UCSD-AML1 (cell line): ENCODE data around the gene SUPT3H.

Source experiments
- DNase-seq: peaks from one replicate; lab custom pipeline; 2025; ENCODE audit not compliant: unreplicated experiment; lab: John Stamatoyannopoulos, UW

The SUPT3H gene

DNA sequence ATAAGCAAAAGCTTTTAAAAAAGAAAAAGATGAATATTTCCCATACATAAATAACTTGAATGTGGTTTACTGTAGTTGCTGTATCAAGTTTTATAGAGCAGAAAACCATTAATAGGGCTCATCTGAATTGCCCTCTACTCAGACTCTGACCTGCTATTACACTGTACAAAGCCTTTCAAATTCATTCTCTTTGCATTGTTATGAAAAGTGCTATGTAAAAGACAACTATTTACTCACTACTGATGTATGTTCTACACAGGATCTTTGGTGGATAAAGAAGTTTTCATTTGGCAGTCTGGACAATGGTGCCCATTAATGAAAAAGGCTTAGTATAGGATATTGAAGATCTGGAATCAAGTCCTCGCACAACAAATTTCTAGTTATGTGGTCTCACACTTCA lies 248.7 kb downstream of the SUPT3H start:
- DNase-seq = no peak

DNA sequence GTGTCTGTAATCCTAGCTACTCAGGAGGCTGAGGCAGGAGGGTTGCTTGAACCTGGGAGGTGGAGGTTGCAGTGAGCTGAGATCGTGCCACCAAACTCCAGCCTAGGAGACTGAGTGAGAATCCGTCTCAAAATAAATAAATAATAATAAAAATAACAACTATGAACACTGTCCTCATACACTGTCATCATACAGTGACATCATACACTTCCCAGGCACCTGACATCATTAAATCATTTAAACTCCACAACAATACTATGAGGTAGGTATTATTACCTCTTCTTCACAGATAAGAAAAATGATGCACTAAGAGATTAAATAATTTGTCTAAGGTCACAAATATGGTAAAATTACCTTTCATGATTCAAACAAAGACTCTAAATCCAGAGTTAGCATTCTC lies 250.5 kb downstream of the SUPT3H start:
- no peak for DNase-seq

DNA sequence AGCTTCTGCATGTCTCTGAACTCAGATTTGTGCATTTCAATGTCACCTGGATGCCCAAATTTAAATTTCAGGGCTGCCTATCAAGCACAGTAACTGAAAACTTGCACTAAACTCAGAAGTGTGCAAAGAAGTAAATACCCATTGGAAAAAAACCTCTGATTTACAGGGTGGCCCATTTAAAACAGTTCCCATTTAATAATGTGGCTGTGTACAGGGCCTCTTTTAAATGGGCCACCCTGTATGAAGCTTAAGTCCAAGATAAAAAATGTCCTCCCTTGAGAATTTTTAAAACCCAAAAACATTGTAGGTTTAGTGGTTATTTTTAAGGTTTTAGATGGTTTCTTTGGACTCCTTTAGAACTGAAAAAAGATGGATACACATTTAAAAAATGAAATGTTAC lies 251.7 kb downstream of the SUPT3H start:
- no peak for DNase-seq

DNA sequence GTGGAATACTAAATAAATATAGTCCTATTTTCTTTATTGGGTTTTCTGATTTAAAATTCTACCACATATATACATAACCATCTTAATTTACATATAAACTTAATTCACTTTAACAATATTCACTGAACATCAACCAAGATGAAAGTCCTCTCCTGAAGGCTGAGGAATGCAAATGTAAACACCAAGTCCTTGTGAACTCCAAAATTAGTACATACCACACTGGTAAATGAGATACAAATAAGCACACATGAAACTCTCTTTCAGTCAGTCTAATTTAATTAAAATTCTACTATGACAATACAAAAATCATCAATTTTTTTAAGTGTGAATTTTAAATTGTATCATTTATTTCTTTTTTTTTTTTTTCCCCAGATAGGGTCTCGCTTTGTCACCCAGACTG lies 254.7 kb downstream of the SUPT3H start:
- no peak for DNase-seq

DNA sequence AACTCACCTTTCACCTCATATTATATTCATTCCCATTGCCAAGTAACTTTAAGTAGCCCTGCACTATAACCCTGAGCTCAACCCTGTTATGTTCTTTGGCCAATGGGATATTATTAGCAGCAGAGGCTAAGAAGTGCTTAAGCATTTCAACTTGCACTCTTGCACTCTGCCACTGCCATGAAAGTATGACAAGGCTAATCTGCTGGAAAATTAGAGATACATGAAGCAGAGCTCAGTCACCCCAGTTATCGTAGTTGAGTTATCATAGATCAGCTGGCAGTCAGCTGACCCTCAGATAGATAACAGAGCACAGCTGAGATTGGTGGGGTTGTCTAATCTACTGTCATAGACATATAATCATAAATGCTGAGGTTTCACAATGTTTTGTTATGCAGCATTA lies 259.0 kb downstream of the SUPT3H start:
- no peak for DNase-seq

DNA sequence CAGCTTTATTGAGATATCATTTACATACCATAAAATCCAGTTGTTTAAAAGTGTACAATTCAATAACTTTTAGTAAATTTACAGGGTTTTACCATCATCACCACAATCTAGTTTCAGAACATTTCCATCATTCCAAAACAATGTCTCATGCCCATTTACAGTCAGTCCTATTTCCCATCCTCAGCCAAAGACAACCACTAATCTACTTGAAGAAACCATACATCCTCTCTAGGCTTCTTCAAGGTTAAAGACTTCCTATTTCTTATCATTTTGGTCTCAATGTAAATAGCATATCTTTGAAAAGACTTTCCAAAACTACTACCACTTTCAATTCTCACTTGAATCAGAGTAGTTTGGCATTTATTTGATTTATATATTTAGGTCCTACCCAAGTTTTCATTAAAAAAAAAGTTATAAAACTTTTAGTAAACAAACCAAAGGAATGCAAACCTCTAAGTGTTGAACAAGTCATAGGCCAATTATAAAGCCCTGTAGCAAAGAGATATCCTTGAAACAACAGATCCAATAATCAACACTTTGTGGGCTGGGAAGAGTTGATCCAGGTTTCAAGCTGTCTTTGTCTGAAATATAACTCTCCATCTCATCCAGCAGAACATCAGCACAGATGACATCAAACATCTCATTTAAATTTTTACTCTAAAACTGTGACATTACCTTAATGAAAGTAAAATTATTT lies 260.9 kb downstream of the SUPT3H start:
- no peak for DNase-seq

DNA sequence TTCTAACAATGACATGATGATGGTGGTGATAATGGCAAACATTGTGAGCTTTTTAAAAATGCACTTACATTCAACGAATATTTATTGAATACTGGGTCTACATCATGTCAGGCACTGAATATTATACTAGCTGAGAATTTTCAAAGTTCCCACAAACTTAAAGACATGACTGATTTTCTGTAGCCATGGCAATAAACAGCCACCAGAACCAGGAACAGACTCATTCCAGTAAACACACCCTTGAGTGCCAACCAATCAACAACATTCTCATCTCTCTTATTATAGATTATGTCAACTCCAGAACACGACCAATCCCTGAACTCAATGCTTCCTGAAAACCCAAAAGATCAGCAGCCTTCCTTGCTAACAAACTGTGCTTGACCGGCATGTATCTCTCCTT lies 262.0 kb downstream of the SUPT3H start:
- DNase-seq = no peak

DNA sequence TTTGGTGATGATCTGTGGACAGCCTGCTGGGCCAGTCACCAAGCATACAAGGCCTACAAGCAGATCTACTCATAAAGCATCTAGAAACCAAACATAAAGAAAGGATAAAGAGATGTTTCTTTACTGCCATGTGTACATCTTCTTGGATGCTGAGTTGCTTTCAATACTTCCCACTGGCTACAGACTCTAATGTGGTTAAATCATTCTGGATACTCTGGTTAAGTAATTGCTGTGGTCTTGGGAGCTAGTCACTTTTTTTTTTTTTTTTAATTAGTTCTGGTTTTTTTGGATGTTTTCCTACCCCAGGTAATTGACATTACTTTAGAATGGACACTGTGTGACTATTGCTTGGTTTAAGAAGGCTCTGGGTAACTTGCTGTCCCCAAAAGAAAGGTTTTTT lies 265.0 kb downstream of the SUPT3H start:
- no peak for DNase-seq

DNA sequence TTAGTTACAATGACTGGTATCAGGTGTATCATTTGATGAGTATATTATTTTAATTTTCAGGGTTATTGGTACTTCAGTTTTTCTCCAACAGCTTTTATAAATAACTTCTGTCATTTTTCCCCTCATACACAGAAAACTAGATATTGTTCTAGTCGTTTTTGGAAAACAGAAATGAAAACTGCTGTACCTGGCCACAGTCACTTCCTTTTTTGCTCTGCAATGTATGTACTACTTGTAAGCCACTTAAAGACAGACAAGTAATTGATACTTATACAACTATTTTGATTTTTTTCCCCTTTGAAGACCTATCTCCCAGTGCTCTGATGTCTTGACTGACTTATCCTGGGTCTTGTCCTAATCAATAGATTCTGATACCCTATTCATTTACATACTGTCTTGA lies 268.2 kb downstream of the SUPT3H start:
- DNase-seq = no peak

DNA sequence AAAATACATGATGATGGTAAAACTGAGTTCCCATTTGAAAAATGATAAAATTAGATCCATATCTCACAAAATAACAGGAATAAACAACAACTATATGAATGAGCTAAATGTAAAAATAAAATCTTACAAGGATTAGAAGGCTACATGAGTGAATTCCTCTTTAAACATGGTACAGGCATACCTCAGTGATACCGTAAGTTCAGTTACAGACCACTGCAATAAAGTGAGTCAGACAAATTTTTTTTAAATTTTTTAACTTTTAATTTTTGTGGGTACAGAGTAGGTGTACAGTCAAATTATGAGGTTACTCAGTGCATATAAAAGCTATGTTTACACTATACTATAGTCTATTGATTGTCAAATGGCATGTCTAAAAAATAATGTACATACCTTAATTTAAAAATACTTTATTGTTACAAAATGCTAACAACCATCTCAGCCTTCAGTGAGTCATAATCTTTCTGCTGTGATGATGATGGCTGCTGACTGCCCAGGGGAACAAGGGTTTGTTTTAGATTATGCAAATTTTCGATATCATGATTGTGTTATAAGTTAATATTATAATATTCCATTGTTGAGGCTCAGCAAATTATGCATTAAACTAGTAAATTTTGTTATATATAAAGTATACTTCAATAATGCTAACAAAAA lies 272.4 kb downstream of the SUPT3H start:
- no peak for DNase-seq

DNA sequence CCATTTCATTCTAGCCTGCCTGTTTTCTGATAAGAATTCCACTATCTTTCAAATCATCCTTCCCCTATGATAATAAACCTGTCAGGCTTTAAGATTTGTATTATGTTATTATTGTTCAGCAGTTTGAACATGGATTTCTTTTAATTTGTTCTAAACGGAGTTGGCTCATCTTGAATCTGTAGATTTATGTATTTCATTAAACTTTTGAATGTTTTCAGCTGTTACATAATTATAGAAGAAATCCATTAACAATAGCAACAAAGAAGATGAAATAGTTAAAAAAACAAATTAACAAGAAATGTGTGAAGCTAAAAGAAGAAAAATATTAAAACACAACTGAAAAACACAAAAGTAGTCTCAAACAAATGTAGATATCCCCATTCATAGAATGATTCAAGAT lies 273.3 kb downstream of the SUPT3H start:
- no peak for DNase-seq

DNA sequence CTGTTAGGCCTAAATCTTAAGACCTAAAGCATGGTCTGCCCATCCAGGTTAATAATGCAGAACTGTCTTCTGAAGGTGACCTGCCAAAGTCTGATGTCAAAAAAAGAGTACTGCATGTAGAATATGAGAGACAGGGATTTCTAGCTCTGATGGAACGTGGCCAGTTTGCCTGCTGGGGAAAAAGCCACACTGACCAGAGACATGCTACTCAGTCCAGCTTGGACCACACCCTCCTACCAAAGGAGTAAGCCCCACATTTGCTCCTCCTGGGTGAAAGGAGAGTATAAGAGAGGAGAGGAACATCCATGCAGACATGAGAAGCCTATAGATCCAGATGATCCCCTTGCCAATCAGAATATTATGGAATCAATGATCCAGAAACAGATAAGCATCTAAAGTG lies 279.5 kb downstream of the SUPT3H start:
- no peak for DNase-seq

DNA sequence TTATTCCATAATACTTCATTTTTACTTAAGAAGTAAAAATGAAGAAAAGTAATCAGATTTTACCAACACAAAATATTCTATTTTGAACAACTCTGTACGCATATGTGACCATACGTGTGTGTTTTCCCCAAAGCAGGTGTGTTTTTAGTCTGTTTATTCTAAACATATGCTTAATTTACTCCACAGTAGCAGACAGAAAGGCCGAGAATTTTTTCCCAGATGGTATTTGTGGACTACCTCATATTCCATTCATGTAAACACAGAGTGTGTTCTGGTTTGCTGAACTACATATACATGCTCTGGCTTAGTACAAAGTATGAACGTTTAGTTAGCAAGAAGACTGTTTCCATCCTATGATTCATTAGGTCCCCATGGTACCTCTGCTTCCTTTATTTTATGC lies 282.9 kb downstream of the SUPT3H start:
- DNase-seq = no peak

DNA sequence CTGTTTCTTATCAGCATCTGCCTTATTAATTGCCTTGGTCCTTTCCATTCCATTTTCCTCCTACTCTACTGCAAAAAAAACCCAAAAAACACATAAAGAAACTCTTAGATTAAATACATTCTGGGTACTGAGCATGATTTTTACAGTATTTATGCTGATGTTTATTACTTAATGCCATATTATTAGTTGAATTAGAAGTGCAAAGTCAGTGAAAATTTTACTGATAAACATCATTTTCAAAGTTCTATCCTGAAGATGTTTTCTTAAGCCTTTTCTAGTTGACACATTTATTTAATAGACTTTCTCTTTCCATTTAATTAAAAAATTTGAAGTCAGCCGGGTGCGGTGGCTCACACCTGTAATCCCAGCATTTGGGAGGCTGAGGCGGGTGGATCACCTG lies 285.6 kb downstream of the SUPT3H start:
- DNase-seq = no peak

DNA sequence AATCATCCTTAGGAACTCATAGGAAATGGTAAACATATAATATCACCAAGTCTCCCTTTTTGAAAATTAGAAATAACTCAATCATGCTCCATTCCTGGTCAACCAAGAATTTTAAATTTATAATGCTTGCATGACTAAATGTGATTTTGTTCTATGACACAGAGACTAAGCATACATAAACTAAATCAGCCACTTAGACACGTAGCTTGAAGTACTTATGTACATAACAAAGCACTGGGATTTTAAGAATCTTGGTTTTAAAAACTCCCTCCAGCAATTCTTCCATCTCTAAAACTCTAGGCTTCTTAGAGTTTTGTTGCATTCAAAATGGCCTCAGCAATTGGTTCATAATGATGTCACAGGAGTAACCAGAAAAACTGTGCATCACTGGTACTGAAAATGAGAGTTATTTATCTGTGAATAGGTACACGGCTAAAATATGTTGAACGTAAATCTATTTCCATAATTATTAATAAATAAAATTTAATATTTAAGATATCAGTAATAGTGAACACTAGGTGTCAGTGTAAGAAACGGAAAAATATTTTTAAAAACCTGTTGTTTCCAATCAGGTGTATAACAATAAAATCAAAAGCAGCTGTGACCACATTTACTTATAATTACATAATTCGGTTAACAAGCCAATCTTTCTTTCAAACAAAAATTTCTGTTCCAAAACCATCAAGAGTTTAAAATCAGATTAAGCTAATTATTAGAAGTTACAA lies 291.2 kb downstream of the SUPT3H start:
- no peak for DNase-seq

DNA sequence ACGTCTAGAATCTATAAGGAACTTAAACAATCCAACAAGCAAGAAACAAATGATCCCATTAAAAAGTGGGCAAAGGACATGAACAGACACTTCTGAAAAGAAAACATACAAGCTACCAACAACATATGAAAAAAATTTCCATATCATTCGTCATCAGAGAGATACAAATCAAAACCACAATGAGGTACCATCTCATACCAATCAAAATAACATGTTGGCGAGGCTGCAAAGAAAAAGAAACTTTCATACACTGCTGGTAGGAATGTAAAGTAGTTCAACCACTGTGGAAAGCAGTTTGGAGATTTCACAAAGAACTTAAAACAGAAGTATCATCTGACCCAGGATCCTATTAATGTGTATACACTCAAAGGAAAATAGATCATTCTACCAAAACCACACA lies 293.5 kb downstream of the SUPT3H start:
- DNase-seq = no peak

DNA sequence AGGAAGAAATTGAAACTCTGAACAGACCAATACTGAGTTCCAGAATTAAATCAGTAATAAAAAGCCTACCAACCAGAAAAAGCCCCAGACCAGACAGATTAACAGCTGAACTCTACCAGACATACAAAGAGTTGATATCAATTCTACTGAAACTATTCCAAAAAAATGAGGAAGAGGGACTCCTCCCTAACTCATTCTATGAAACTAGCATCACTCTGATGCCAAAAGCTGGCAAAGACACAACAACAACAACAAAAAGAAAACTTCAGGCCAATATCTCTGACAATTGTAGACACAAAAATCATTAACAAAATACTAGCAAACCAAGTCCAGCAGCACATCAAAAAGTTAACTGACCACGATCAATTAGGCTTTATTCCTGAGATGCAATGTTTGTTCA lies 295.6 kb downstream of the SUPT3H start:
- no peak for DNase-seq

DNA sequence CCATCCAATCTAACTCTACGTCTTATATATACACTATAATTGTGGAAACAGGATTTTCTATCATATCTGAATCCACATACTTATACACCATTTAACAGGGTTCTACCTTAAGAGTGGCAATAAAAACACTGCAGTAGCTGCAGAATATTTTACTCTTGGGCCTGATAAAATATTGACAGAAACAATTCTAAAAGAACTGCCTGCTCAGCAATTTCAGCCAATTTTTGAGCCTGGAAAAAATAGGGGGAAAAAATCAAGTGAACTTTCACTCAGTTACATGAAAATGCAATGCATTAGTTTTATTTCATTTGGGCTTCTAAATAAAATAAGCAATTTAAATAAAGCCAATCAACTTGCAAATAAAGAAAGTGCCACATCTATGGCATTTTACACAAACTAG lies 296.1 kb downstream of the SUPT3H start:
- no peak for DNase-seq

DNA sequence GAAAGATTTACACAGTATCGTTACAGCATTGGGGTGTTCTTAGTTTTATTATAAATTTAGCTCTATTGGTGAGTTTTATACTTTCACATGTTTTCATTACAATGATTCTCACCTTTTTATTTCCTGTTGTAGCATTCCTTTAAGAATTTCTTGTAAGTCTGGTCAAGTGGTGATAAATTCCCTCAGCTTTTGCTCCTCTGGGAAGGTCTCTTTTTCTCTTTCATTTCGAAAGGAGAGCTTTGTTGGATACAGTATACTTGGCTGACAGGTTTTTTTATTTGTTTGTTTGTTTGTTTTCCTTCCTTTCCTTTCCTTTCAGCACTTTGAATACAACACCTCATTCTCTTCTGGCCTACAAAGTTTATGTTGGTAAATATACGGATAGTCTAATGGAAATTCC lies 299.3 kb downstream of the SUPT3H start:
- DNase-seq = no peak

DNA sequence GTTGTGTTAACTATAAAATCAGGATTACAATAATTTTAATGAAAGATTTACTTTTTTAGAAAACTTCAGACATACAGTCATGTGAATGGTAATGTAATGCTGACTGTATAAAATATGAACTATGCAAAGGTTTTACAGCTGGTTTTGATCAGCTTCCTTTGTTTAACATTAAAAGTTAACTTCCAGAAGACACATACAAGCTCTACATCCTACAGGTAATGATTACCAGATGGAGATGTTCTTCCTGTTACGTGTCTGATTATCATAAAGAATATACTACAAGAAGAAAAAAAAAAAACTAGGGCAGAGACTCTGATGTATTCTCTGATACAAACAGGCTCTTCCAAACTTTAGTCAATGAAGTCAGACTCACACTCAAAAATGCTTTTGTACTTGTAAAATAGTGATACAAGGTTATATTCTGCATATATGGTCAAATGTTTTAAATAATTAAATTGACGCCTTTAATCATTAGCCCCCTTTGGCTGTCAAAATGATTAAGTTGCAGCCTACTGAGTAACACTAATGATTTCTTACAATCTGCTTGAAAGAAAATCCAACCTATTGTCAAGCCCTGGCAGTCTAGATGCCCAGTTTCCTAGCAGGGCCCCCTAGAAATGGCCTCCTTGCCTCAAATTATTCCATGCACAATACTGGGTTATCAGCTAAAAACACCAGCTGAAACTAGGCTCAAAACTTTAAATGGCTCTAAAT lies 301.4 kb downstream of the SUPT3H start:
- DNase-seq = no peak

DNA sequence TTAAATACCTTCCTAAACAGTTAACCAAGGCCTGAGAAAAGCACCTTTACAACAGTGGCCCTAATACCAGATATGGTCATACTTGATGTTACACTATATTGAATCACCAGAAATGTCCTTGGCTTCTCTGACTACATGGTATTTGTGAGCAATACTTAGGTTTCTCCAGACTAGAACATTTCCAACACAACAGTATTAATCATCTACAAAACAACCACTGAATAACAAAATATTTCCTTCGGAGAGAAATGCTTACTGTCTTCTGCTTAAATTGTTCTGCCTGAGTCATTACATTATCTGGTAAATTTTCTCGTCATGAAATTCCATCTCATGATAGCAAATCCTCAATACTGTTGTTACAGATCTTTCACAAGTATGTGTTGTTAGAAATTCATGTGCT lies 302.5 kb downstream of the SUPT3H start:
- DNase-seq = no peak

DNA sequence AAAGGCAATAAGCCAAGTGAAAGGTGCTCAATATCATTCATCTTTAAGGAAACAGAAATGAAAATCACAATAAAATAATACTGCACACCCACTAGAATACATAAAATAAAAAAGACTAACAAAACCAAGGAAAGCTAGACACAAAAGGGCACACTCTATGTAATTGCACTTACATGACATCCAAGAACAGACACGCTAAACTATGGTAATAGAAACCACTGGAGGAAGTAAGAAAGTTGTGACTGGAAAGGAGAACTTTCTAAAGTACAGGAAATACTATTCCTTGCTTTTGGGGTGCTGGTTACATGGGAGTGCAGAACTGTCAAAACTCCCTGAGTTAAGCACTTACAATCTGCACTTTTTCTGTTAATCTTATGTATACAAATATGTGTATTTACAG lies 303.3 kb downstream of the SUPT3H start:
- no peak for DNase-seq
